ENCODE results near the gene TLE6. TPM values are rescaled to one million over a fixed set of nuclear protein-coding genes. Genes with fewer than 3 reads are reported as not detected.
A peak's percentile ranks its signal among the peaks of the same experiment; 100 is the strongest.

Gene TLE6
- total RNA-seq, 1 donor from 2014 or later: 0.44 TPM

DNA sequence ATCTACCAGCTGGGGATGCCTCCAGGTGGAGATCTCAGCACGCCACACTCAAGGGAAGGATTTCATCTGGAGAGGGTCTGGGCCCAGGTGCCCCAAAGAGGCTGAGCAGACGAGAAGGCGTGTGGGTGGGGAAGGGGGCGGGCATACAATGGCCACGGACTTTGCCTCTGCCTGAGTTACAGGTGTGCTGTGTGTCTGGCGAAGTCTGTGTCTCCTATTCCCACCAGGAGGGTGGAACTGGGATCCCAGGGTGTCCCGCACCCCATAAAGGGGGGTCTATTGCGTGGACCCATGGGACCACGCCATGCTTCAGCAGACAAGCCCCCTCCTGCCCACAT, 48.2 kb downstream of the TLE6 start:
- H3K36me3 Mint-ChIP-seq (ENCODE audit: low read depth): no peaks in the 10 kb centered on the region
- H3K4me3 Mint-ChIP-seq: no peak overlapping the region
- H3K9me3 Mint-ChIP-seq: no peaks in the 10 kb centered on the region
- H3K4me1 Mint-ChIP-seq: peaks cover 5% of the 10 kb centered on the region
- TF ChIP-seq, protein P1, sequence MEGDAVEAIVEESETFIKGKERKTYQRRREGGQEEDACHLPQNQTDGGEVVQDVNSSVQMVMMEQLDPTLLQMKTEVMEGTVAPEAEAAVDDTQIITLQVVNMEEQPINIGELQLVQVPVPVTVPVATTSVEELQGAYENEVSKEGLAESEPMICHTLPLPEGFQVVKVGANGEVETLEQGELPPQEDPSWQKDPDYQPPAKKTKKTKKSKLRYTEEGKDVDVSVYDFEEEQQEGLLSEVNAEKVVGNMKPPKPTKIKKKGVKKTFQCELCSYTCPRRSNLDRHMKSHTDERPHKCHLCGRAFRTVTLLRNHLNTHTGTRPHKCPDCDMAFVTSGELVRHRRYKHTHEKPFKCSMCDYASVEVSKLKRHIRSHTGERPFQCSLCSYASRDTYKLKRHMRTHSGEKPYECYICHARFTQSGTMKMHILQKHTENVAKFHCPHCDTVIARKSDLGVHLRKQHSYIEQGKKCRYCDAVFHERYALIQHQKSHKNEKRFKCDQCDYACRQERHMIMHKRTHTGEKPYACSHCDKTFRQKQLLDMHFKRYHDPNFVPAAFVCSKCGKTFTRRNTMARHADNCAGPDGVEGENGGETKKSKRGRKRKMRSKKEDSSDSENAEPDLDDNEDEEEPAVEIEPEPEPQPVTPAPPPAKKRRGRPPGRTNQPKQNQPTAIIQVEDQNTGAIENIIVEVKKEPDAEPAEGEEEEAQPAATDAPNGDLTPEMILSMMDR (conservative IDR thresholded peaks at IDR 0.05): no peak
- DNase-seq (ENCODE audit: low read depth, low spot score): no peak
- peaks cover 80% of the 10 kb centered on the region for H3K27me3 Mint-ChIP-seq (ENCODE audit: low read depth)
- H3K27ac Mint-ChIP-seq (ENCODE audit: unreplicated experiment): no peak overlapping the region

GRCh38 chr19:3026768-3027167, 49.4 kb downstream of the TLE6 start:
- Mint-ChIP-seq H3K27me3 (ENCODE audit: low read depth) (peaks cover 90% of the 10 kb centered on the region), H3K9me3 (no peaks in the 10 kb centered on the region), H3K4me3 (no peak overlapping the region)

GRCh38 chr19:3027292-3027691, 49.9 kb downstream of the TLE6 start:
- Mint-ChIP-seq H3K27me3 (ENCODE audit: low read depth) (peaks cover 95% of the 10 kb centered on the region), H3K4me3 (no peak overlapping the region), H3K4me1 (peaks cover 3% of the 10 kb centered on the region), H3K36me3 (ENCODE audit: low read depth) (no peaks in the 10 kb centered on the region), H3K27ac (ENCODE audit: unreplicated experiment) (no peak overlapping the region), H3K9me3 (no peaks in the 10 kb centered on the region)
- no peak for DNase-seq (ENCODE audit: low read depth, low spot score)
- TF ChIP-seq, protein P1 (conservative IDR thresholded peaks at IDR 0.05): no peak

More at GRCh38 chr19:3026768-3027167, 49.4 kb downstream of the TLE6 start:
- H3K27ac Mint-ChIP-seq (ENCODE audit: unreplicated experiment): no peak overlapping the region
- no peaks in the 10 kb centered on the region for H3K36me3 Mint-ChIP-seq (ENCODE audit: low read depth)
- DNase-seq (ENCODE audit: low read depth, low spot score): no peak
- H3K4me1 Mint-ChIP-seq: peaks cover 3% of the 10 kb centered on the region
- TF ChIP-seq, protein P1 (conservative IDR thresholded peaks at IDR 0.05): no peak

- H3K36me3 Mint-ChIP-seq (ENCODE audit: low read depth): no peaks in the 10 kb centered on the region
- peaks cover 96% of the 10 kb centered on the region for H3K27me3 Mint-ChIP-seq (ENCODE audit: low read depth)
- no peak overlapping the region for H3K27ac Mint-ChIP-seq (ENCODE audit: unreplicated experiment)
- peaks cover 3% of the 10 kb centered on the region for H3K4me1 Mint-ChIP-seq
- TF ChIP-seq, protein P1 (conservative IDR thresholded peaks at IDR 0.05): no peak
- H3K4me3 Mint-ChIP-seq: peak overlapping the region; percentile 31
- no peak for DNase-seq (ENCODE audit: low read depth, low spot score)
- H3K9me3 Mint-ChIP-seq: no peaks in the 10 kb centered on the region
These were observed 50.6 kb downstream of the TLE6 start for GRCh38 chr19:3027981-3028304.

DNA sequence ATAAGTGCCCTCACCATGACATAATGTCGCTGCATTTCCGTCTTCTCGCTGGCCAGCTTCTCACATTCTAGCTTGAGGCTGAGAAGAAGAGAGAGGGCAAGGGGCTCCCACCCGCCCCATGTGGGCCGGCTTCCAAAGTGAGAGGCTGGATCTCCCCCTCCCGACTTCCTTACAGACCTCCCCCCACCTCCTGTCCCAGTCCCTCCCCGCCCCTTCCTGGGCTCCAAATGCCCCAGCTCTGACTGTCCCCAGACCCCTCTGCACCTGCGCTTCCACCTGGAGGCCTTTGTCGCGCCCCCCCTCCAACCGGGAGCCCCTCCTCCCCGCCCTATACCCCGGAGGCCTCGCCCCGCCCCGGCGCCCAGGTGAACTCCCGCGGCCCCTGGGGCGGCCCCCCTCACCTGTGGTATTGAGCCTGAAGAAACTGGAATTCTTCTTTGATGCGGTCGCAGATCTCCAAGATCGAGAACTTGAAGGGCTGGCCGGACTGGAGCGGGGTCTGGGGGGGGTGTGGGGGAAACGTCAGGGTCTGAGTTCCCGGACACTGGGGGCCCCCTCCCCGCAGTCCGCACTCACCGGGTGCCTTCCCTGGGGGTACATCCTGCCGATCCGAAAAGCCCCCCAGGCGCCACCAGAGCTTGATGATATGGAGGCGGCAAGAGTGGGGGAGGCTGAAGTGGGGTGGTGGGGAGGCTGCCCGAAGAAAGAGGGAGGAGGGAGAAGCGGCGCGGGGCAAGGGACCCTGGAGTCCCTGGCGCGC, 51.1 kb downstream of the TLE6 start:
- H3K4me1 Mint-ChIP-seq: peaks cover 3% of the 10 kb centered on the region

More for the DNA sequence above, 51.1 kb downstream of the TLE6 start:
- H3K27me3 Mint-ChIP-seq (ENCODE audit: low read depth): peaks cover 96% of the 10 kb centered on the region
- DNase-seq (ENCODE audit: low read depth, low spot score): no peak
- H3K27ac Mint-ChIP-seq (ENCODE audit: unreplicated experiment): no peak overlapping the region
- no peak overlapping the region for H3K4me3 Mint-ChIP-seq
- H3K9me3 Mint-ChIP-seq: no peaks in the 10 kb centered on the region
- H3K36me3 Mint-ChIP-seq (ENCODE audit: low read depth): no peaks in the 10 kb centered on the region
- TF ChIP-seq, protein P1 (conservative IDR thresholded peaks at IDR 0.05): no peak
